ENCODE measurements around the gene SETD2.

SETD2 gene

DNA sequence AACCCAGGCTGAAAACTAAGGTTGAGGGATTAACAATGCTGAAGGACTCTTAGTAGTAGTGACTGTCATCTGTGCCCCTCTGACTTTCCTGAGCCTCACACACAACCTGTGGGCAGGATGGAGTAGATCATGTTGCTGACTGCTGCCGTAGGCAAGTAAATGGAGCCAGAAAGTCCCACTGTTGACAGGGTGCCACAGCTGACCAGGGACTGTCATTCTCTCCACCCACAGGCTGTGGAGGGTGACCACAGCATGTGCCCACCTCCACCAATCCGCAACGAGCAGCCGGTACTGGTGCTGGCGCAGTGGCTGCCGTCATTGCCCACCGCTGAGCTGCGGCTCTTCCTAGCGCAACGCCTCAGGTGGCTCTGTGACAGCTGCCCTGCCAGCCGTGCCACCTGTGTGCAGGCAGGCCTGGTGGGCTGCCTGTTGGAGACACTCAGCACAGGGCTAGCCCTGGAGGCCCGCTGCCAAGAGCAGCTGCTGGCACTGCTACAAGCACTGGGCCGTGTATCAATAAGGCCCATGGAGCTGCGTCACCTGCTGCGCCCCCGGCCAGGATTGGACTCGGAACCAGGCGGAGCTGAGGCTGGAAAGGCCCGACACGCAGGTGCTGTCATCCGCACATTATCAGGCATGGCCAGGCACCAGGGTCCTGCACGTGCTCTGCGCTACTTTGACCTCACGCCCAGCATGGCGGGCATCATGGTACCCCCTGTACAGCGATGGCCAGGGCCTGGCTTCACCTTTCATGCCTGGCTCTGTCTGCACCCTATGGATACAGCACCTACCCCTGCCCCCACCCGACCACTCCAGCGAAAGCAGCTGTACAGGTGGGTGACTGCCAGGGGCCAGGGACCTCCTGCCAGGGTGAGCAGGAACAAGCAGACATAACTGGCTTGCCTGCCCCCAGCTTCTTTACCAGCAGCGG lies 168.8 kb downstream of the SETD2 start:
- DNase-seq, result no peak

- DNase-seq, result no peak
Measured at GRCh38 chr3:46993986-46994385, 169.9 kb downstream of the SETD2 start.

DNA sequence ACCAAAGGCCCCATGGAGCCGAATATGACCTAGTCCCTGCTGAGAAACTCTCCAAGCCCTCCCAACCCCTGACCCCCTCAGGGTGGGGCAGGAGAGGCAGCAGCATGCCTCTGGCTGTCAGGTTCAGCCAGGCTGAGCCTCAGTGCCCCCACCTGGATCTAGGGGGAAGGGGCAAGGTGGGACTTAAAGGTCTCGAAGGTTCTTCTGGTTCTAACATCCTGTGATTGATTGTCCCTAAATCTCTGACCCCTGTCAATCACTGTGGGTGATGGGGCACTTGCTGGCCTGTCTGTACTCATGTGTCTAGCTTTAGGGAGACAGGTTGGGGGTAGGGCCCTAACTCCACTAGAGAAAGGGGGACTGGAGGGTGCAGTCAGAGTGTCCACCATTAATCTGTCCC lies 170.6 kb downstream of the SETD2 start:
- no peak for DNase-seq

DNA sequence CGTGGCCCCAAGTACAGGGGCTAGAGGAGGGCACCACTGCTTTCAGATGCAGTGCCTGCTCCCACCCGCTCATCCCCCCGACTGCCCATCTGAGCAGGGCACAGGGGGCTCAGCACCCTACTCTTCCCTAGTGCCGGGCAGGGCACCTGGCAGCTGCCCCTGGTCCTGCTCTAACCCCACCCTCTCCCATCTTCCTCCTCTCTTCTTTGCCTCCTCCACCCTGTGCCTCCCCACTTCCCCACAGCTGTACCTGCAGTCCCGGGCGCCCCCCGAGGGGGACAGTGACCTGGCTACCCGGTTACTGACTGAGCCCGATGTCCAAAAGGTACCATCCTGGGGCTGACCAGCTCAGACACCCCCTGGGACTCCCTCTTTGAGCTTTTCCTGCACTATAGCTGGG lies 171.7 kb downstream of the SETD2 start:
- DNase-seq, result no peak

GRCh38 chr3:46991406-46992165 lies 172.3 kb downstream of the SETD2 start:
- no peak for DNase-seq

DNA sequence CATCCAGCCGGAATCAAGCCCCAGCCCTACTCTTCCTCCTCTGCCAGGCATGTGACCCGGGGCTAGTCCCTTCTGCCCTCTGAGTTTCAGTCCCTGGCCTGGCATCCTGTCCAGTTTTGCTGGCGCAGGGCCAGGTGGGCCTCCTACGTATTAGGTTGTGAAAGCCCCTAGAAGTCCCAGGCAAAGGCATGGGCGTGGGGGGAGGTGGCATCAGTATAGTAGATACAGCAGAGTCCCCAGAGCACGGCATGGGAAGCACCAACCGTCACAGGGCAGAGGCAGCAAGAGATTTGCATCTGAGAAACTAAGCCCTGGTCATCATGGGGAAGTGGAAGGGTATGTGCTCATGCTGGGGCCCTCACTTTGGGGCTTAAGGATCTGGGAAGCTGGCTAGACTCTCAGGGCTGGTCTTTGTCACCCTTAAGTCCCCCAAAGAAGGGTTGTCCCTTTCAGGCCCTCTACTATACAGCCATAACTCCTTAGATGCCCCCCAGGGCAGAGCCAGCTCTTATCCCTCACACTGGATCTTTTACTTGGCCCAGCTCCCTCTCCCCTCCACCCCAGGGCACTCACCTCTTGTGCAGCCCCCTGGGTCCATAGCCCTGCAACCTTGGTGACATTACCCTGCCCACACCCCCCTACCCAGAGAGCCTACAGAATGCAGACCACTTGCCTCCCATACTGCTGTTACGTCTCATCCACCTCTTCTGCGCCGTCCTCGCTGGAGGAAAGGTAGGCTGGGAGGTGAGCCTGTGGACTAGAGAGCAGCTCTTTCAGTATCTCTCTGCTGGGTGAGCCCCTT lies 173.1 kb downstream of the SETD2 start:
- DNase-seq, result no peak

DNA sequence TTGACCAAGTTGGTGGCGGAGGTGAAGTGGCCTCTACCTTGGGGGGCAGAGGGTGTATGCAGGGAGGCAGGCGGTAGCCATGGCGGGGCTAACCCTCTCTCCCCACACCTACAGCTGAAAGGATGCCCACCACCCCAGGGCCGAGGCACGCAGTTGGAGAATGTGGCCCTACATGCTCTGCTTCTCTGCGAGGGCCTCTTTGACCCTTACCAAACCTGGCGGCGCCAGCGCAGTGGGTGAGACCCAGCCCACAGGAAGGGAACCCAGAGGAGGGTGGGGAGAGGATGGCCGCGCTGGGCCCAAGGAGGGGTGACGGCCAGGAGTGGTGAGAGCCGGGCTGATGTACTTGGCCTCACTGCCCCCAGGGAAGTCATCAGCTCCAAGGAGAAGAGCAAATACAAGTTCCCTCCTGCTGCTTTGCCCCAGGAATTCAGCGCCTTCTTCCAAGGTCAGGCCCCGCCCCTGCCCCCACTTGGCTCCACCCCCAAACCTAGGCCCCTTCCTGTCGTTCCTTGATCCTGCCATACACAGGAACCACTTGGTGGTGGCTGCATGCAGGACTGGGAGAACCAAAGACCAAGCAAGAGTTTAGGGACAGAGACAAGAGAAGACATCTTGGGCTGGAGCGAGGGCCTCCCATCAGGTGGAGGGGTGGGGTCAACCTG lies 174.6 kb downstream of the SETD2 start:
- no peak for DNase-seq

DNA sequence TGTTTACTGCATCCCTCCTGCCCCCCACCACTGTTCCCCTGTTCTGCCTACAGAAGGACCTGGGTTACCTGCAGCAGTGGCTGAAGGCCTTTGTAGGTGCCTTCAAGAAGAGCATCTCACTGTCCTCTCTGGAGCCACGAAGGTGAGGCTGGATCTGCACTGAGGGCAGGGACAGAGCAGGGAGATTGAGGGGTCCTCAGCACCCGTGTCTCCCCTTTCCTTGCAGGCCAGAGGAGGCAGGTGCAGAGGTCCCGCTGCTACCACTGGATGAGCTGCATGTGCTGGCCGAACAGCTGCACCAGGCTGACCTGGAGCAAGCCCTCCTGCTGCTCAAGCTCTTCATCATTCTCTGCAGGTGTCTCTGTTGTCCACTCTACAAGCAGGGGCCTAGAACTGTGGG lies 175.3 kb downstream of the SETD2 start:
- DNase-seq, result no peak

GRCh38 chr3:46987743-46988401 lies 176.0 kb downstream of the SETD2 start:
- peak; percentile 95 for DNase-seq

GRCh38 chr3:46987319-46987742 lies 176.6 kb downstream of the SETD2 start:
- no peak for DNase-seq

DNA sequence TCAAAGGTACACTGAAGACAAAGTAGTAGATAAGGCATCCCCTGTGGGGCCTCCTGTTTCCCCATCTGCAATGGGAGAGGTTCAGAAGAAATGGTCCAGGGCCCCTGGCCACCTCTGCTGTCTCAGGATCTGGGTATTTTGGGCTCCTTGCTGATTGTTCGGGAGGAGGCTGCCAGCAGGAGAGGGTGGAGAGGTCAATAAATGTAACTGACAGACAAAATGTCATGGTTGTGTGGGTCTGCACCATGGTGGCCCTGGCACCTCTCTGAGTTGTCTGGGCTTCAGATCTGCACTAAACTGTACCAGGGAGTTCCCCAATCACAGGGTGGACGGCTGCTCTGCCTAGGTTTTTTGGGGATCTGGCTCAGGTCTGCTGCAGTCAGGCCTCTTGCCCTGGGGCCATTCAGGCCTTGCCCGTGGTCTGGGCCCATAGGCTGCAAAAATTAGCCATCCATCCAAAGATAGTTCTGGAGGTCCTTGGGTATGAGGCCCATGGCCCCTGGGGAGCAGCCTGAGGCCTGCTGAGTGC lies 177.1 kb downstream of the SETD2 start:
- no peak for DNase-seq

DNA sequence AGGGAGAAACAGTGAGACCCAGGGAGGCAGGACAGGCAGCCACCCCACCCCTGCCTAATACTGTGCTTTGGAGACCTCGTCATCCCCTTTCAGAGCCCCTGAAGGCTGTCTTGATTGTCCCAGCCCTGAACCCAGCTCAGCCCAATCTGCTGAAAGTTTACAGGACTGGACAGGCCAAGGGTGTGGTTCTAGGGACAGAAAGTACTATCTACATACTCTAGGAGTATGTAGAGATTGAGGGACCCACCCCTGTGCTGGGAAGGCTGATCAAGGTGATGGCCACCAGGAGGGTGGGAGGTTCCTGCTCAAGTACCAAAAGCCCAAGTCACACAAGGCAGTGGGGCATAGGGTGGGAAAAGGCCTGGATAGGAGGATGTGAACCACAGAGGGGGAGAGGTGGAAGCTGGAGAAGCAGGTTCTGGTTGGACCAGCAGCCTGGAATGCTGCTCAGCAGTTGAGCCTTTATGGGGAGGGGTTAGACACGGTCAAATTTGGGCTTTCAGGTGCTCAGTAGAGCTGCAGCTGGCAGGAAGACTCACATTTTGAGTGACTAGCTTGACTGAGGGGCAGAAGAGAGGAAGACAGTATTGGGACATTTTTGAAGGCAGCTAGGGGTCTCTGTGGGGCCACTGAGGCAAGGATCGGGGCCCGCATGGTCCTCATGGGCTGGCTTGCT lies 177.7 kb downstream of the SETD2 start:
- DNase-seq, result no peak

GRCh38 chr3:46985588-46985987 lies 178.3 kb downstream of the SETD2 start:
- DNase-seq, result no peak

- DNase-seq, result no peak
Measured at GRCh38 chr3:46984591-46985459, 179.1 kb downstream of the SETD2 start.

GRCh38 chr3:46982546-46982945 lies 181.4 kb downstream of the SETD2 start:
- no peak for DNase-seq

- no peak for DNase-seq
Measured at GRCh38 chr3:46981932-46982471, 181.9 kb downstream of the SETD2 start.

GRCh38 chr3:46979958-46980497 lies 183.9 kb downstream of the SETD2 start:
- no peak for DNase-seq

DNA sequence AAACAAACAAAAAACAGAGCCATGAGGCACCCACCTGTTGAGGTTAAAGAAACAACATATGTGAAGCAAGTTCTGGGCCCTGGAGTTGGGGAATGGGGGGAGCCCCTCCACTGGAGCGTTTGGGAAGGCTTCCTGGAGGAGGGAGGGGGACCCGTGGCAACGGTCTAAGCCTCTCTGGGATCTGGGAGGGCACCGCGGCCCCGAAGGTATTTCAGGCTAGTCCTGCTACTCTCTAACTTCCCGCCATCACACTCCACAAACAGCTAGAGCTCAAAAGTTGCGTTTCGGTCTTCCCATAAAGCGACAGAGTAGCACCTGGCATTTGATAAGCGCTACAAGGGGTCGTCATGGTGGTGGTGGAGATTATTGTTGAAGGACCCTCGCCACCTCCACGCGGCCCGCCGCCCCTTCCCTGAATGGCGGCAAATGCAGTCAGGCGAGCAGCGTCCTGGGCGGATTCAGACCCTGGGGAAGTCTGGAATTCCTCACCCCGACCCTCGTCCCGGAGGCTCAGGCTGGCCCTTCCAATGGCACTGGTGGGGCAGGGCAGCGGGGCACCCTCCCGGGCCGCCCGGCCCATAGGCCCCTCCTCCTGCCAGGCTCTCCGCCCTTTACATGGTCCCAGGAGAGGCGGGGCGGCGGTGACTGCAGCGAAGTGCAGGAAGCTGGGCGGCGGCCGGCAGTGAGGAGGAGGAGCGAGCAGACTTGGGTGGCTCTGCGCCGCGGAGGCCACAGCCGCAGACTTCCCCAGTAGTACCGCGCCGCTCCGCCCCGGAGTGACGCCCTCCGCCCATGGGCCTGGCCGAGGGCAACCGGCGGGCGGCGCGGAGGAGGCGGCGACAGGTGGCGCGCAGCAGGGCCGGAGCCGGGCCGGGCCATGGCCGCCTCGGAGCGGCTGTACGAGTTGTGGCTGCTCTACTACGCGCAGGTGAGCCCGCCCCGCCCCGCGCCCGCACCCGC lies 184.6 kb downstream of the SETD2 start, which contains the start of gene NBEAL2:
Gene NBEAL2, plus strand, starts transcription at position 682 of the 960 bp plus-strand sequence. Its CDS starts 196 bp downstream, at position 878.
- peak; percentile 98 for DNase-seq

Measured in activated CD4-positive, alpha-beta T cell treated with anti-CD3 and anti-CD28 coated beads, Interleukin-2, Interleukin-6, amounts not matched to agents 100 ng/mL and 50 ng/mL, durations not matched to agents 16 hours and 8 hours (primary cell).